NT2/D1 (cell line): ENCODE results near the gene APOA5.

Source experiments
- SUZ12 ChIP-seq: IDR thresholded peaks from 2 replicates; pipeline ENCODE4 v1.6.1; 2011; ENCODE audit not compliant: insufficient read length, insufficient read depth; ENCODE audit errors: extremely low read depth
- YY1 ChIP-seq: IDR thresholded peaks from 2 replicates; pipeline ENCODE4 v1.6.1; 2011; ENCODE audit not compliant: insufficient read length, insufficient read depth
- ZNF274 ChIP-seq: IDR thresholded peaks from 2 replicates; pipeline ENCODE4 v1.6.1; 2011; ENCODE audit warnings: mild to moderate bottlenecking, low read depth, low read length

DNA sequence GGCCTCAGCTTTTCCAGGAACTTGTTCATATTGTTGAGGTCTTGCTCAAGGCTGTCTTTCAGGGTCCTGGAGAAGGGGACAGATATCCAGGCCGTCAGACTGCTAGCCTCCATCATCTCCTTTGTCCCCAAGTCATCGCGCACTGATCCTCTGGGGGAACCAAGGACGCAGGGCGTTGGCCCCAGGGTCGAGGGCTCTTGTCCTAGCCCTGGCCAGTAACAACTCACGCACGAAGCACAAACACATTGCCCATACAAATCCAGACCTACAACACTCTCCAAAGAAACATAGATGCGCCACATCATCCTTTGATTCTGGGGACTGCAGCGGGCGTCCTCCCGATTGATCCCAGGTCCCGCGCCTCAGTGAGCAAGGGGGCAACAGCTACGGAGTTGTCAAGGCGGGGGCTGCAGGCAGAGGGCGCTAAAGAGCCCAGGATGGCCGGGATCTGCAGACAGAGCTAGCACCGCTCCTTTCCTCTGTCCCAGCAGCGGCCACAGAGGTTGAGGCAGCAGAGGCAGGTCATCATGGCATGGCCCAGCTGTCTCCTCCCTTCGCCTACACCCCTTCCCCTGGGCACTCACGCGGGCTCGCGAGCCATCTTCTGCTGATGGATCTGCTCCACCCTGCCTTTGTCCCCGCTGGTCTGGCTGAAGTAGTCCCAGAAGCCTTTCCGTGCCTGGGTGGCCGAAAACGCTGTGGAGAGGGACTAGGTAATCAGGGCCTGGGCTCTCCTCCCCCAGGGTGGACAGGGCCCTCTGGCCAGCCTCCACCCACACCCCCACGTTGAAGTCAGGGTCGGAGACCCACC is 472 bp downstream of the APOA5 start:
- TF ChIP-seq YY1 (no peak), SUZ12 (no peak), ZNF274 (no peak)
